Fibroblast of skin of right quadriceps (primary cell): ENCODE results near the gene SPRN.
"Not testable (repeated sequence)": the region's sequence is repeated elsewhere in the genome, so short reads cannot be mapped to it uniquely, and the experiment has no call there.

Source experiments
- DNase-seq: peaks from one replicate; pipeline ENCODE4 v3.0.0-alpha.2; 2013

SPRN gene

GRCh38 chr10:133424601-133425000, at the start of gene SPRN:
TSS of gene SPRN (minus strand) at chr10:133424625. CDS start at chr10:133423681, 944 bp downstream.
- DNase-seq, result not testable (repeated sequence)

GRCh38 chr10:133474027-133474426, 49.6 kb upstream of the SPRN start:
- no peak for DNase-seq

- DNase-seq, result no peak
Measured at GRCh38 chr10:133473270-133473669, 48.8 kb upstream of the SPRN start.

- DNase-seq, result no peak
Measured at GRCh38 chr10:133471300-133472109, 47.1 kb upstream of the SPRN start.

GRCh38 chr10:133469205-133469604, 44.8 kb upstream of the SPRN start:
- DNase-seq, result not testable (repeated sequence)

- DNase-seq, result no peak
Measured at GRCh38 chr10:133467286-133467911, 43.0 kb upstream of the SPRN start.

GRCh38 chr10:133466683-133467275, 42.4 kb upstream of the SPRN start:
- DNase-seq, result no peak

GRCh38 chr10:133465950-133466474, 41.6 kb upstream of the SPRN start:
- no peak for DNase-seq

GRCh38 chr10:133465191-133465949, 40.9 kb upstream of the SPRN start:
- DNase-seq, result no peak

GRCh38 chr10:133464582-133465031, 40.2 kb upstream of the SPRN start:
- DNase-seq, result no peak

- DNase-seq, result no peak
Measured at GRCh38 chr10:133462512-133463305, 38.3 kb upstream of the SPRN start.

- no peak for DNase-seq
Measured at GRCh38 chr10:133461841-133462240, 37.4 kb upstream of the SPRN start.

- no peak for DNase-seq
Measured at GRCh38 chr10:133461027-133461426, 36.6 kb upstream of the SPRN start.

- DNase-seq, result no peak
Measured at GRCh38 chr10:133460208-133460769, 35.9 kb upstream of the SPRN start.

- DNase-seq, result no peak
Measured at GRCh38 chr10:133459454-133460207, 35.2 kb upstream of the SPRN start.

GRCh38 chr10:133458710-133459453, 34.5 kb upstream of the SPRN start:
- DNase-seq, result no peak

GRCh38 chr10:133458021-133458709, 33.7 kb upstream of the SPRN start:
- no peak for DNase-seq

- DNase-seq, result no peak
Measured at GRCh38 chr10:133457100-133457841, 32.8 kb upstream of the SPRN start.
